Right renal pelvis (tissue), 4 donors: ENCODE data around the gene DPP10. TPM values are rescaled to one million over a fixed set of nuclear protein-coding genes. Genes with fewer than 3 reads are reported as not detected.

ENCODE experiments used
- DNase-seq, 4 donors: peaks; one replicate each; pipeline ENCODE4 v3.0.0-alpha.2; 2013; ENCODE audit warnings: low read depth in 4 of 4, low spot score in 3 of 4, missing footprints in 1 of 4
- polyA plus RNA-seq, 4 donors: library from polyadenylated mRNA; unstranded; fragments of 120-200 nt; gene quantifications; one replicate each; pipeline ENCODE4 v1.2.1, GENCODE V29; 2013; ENCODE audit not compliant: insufficient read length in 4 of 4

DPP10 gene
- polyA plus RNA-seq, 4 donors: 9.8 to 14.6 (median 12.7) TPM

DNA sequence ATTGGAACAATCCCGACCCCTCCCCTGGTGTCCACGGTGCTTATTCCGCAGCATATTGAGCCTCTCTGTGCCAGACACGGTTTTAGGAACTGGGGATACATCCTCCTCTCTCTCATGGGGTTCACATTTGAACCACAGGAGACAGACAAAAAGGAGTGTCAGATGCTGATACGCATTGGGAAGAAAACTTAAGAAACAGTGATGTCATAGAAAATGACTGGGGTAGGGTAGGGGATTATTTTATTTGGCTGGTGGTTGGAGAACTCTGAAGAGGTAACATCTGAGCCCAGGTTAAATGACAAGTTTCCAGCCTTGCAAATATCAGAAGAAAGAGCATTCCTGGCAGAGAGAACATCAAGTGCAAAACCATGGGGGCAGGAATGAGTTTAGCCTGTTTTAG is 344.5 kb downstream of the DPP10 start:
- no peak for DNase-seq

GRCh38 chr2:114787486-114787885 is 345.0 kb downstream of the DPP10 start:
- no peak for DNase-seq

- no peak for DNase-seq
Measured at GRCh38 chr2:114789989-114790388, 347.5 kb downstream of the DPP10 start.

DNA sequence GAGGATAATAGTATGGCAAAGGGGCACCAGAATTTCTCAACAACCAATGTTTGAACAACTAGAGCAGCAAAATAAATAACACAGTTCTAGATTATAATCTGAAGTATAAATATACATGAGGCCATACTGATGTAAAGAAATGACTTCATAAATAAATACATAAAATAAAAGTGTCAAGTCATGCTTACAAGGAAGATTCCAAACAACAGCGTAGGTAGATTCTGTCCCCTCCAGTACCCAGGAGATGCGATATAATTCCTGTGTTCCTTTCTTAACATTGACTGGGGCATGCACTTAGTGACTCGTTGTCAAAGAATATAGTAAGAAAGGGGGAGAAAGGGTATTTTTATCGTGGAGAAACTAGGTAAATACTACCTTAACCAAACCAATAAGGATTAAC is 355.1 kb downstream of the DPP10 start:
- no peak for DNase-seq

DNA sequence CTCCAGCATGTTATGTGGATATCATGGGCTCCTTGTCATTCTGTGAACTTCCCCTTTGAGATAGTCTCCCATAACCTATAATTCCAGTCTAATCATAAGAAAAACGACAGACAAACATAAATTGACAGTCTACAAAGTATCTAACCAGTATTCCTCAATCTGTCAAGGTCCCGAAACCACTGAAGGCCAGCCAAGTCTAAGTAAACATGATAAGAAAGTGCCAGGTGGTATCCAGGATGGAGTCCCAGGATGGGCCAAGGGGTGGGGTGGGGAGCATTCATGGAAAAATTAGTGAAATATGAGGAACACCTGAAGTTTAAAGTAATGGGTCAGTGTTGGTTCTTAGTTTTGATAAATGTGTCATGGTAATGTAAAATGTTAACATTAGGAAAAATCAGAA is 355.5 kb downstream of the DPP10 start:
- no peak for DNase-seq

- no peak for DNase-seq
Measured at GRCh38 chr2:114800371-114800770, 357.9 kb downstream of the DPP10 start.

DNA sequence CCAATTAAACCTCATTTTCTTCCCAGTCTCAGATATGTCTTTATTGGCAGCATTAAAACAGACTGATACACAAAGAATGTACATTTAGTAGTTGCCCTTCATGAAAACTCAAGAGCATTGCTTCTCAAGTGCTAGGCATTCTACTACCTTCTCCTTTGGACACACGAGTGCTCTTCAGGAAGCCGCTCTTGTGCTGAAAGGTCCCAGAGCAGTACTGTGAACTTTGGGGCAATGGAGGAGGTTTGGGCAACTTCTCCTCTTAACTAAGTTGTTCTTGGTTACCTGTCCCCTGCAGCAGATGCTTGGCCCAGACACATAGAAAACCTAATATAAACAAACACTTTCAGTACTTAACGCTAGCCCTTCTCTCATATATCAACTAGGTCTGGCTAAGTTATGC is 362.8 kb downstream of the DPP10 start:
- DNase-seq: no peak

- DNase-seq: no peak
Measured at GRCh38 chr2:114810092-114810491, 367.7 kb downstream of the DPP10 start.

DNA sequence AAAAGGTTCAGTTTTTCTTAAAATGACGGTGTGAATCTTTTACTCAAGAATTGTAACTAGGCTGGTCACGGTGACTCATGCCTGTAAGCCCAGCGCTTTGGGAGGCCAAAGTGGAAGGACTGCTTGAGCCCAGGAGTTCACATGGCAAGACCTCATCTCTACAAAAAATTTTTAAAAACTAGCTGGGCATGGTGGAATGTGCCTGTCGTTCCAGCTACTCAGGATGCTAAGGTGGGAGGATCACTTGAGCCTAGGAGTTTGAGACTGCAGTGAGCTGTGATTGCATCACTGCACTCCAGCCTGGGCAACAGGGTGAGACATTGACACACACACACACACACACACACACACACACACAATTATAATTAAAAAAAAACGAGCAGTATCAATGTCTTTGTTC is 369.8 kb downstream of the DPP10 start:
- DNase-seq: no peak

DNA sequence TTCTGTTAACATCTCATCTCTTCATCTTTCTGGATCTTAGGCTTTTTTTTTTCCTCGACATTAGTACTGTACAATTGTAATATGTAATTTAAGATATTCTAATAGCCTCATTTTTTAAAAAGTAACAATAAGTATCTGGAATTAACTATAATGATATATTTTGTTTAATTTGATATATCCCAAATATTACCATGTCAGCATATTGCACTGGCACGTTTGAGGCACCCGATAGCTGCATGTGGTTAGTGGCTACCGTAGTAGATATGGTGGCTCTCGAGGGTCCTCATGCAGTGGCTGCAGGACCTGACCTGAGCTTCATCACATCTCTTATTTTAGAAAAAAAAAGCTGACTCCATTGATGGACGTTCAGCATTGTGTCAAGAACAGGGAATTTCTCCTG is 371.9 kb downstream of the DPP10 start:
- DNase-seq: no peak

GRCh38 chr2:114821055-114821454 is 378.6 kb downstream of the DPP10 start:
- no peak for DNase-seq

- DNase-seq: no peak
Measured at GRCh38 chr2:114843963-114844362, 401.5 kb downstream of the DPP10 start.

DNA sequence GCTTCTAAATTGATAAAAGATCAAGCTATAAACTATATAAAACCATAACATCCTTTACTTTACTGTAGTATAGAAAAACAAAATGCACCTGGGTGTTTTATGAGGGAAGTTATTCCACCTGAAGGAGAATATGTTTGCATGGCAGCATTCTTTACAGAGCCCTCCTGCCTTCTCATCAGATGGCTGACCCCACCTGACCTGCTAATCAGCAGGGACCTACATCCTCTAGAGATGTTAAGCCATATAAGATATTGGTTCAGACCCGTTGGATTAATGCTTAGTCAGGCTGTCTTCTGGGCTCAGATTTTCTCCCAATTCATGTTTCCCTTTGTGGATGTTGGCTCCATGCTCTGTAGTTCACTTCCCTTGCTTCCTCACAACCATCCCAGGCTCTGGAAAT is 414.8 kb downstream of the DPP10 start:
- DNase-seq: no peak

DNA sequence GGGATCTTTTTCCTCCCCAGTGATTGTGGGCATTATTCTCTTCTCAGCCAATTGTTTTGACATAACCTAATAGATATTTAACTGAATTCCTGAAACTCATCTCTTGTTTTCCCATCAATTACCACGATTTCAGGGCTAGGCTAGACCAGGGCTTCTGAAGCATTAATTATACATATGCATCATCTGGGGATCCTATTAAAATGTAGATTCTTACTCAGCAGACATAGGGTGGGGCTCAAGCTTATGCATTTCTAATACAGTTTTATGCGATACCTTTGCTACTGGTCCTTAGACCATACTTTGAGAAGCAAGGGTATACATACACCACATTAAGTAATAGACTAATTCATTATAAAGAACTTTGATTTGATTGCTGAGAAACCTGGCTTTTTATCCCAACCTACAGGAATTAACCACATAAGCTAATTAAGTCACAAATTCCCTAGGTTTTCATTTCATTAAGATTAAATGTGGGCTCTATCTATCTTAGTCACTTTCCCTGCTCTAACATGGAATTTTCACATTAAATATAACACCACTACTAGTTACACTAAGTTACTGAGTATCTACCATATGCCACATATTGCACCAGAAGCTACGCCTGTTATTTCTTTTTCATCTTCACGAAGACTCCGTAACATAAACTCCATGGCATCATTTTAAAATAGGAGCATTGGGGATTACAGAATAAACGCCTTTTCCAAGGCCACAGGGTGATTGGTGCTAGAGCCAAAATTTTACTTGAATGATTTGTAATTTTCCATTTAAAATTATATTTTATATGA is 417.5 kb downstream of the DPP10 start:
- DNase-seq: no peak

DNA sequence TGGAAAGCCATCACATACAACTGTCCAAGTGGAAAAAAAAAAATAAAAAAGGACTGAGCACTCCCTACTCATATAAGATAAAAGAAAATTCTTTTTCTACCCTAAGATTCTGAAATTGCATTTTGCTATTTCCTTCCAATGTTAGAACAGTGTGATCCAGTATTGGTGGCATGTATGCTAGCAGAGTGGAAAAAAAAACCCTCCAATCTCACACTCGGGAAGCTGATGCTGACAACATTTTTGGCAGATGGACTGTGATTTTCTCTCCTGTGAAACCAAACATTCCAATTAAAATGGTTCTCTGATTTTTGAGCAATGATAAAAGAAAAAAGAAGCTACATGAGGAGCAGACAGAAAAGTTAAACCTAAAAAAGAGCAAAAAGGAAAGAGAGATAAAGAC is 419.8 kb downstream of the DPP10 start:
- DNase-seq: no peak

- no peak for DNase-seq
Measured at GRCh38 chr2:114864901-114865300, 422.5 kb downstream of the DPP10 start.

DNA sequence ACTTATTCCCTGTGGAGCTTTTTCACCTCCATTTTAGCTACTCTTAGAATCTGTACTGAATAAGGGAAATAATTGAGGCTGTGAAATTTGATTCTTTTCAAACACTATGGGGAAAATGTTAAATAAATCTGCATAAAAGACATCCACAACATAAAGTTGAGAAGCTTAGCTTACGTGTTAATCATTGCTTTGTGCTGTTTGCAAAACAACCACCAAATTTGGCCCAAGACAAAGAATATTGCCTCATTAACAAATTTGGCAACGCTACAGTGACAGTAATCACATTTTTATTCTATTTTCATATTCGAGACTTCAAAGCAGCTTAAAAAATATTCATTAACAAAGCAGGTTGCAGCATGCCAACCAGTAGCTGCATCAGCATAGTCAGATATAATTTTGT is 437.6 kb downstream of the DPP10 start:
- no peak for DNase-seq

GRCh38 chr2:114919985-114920384 is 477.5 kb downstream of the DPP10 start:
- no peak for DNase-seq

DNA sequence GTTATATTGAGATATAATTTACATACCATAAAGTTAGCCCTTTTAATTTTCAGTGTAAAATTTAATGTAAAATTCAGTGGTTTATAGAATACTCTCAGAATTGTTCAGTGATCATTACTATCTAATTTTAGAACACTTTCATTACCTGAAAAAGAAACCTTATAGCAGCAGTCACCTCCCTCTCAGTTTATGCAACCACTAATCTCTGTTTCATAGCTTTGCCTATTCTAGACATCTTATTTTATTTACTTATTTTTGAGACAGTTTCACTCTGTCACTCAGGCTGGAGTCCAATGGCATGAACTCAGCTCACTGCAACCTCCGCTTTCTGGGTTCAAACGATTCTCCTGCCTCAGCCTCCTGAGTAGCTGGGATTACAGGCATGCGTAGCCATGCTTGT is 479.6 kb downstream of the DPP10 start:
- no peak for DNase-seq

- DNase-seq: no peak
Measured at GRCh38 chr2:114925296-114926255, 483.1 kb downstream of the DPP10 start.

DNA sequence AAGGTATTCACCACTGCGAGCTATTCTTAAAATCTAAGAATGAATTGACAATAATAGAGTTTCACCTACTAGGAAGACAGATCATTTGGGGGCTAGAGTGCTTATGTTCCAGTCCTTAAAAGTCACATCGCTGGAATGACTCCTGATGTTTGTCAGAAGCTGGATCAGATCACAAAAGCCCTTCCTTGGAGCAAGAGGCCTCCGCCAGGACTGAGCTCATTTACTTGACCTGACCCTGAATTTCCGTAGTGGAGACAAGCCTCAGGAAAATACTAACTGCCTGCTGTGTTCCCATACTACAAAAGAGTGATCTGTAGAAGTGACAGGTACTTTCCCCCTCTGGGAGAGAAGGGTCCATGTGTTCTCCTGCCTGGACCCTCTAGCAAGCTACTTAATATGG is 483.9 kb downstream of the DPP10 start:
- DNase-seq: no peak

- DNase-seq: no peak
Measured at GRCh38 chr2:114929225-114929624, 486.8 kb downstream of the DPP10 start.
